ENCODE measurements around the gene ENTPD6. TPM values are rescaled to one million over a fixed set of nuclear protein-coding genes. Genes with fewer than 3 reads are reported as not detected.

Gene ENTPD6
- total and polyA plus RNA-seq, 2 experiments from 2014 or later = 32.9 to 50.4 TPM

- Histone ChIP-seq H3F3A (ENCODE audit: insufficient read depth) (peaks cover 12% of the 10 kb centered on the region), H3K4me3 (no peak overlapping the region), H3K27ac (peak overlapping the region; percentile 27; the same call in 1 of the 2 replicates), H3K4me2 (ENCODE audit: unreplicated experiment) (no peak overlapping the region), H2AFZ (no peak overlapping the region), H3K27me3 (replicated peaks; ENCODE audit: insufficient read depth) (no peaks in the 10 kb centered on the region), H3K36me3 (ENCODE audit: low read depth) (no peaks in the 10 kb centered on the region), H3K9me3 (ENCODE audit: low read depth) (no peaks in the 10 kb centered on the region), H3K79me2 (ENCODE audit: insufficient read depth) (no peaks in the 10 kb centered on the region), H3K9ac (no peak overlapping the region), H3K9me2 (ENCODE audit: insufficient read depth) (no peaks in the 10 kb centered on the region), H4K20me1 (ENCODE audit: insufficient read depth) (no peaks in the 10 kb centered on the region), H3K4me1 (ENCODE audit: insufficient read depth) (peaks cover 21% of the 10 kb centered on the region)
- TF ChIP-seq EZH2phosphoT487 (IDR thresholded peaks at IDR 0.05; ENCODE audit: insufficient read depth, low read depth) (no peak), EZH2 (IDR thresholded peaks at IDR 0.05; ENCODE audit: insufficient read depth, poor library complexity, severe bottlenecking) (no peak)
- in situ Hi-C loops (cut with MboI) = no loop called here
- 75 to 76% methylated on average over 28 of the region's 28 CpGs for WGBS, 2 experiments (ENCODE audit: low coverage in 1 of 2, low lambda C conversion rate in 2 of 2, missing lambda C conversion rate in 2 of 2)
- no peak for DNase-seq
These were observed 31.2 kb downstream of the ENTPD6 start for GRCh38 chr20:25226433-25227316.

GRCh38 chr20:25227317-25227831 lies 31.9 kb downstream of the ENTPD6 start:
- H3K36me3 ChIP-seq (ENCODE audit: low read depth) = no peaks in the 10 kb centered on the region
- no peaks in the 10 kb centered on the region for H3K9me3 ChIP-seq (ENCODE audit: low read depth)
- peak; percentile 91 for DNase-seq
- no peaks in the 10 kb centered on the region for H3K9me2 ChIP-seq (ENCODE audit: insufficient read depth)
- in situ Hi-C loops (cut with MboI) = no loop called here
- H3F3A ChIP-seq (ENCODE audit: insufficient read depth) = peaks cover 12% of the 10 kb centered on the region
- no peak overlapping the region for H3K4me2 ChIP-seq (ENCODE audit: unreplicated experiment)
- no peaks in the 10 kb centered on the region for H3K27me3 ChIP-seq (replicated peaks; ENCODE audit: insufficient read depth)
- H3K27ac ChIP-seq = peak overlapping the region; percentile 27; the same call in 1 of the 2 replicates
- H3K4me1 ChIP-seq (ENCODE audit: insufficient read depth) = peaks cover 21% of the 10 kb centered on the region
- H2AFZ ChIP-seq = no peak overlapping the region
- H4K20me1 ChIP-seq (ENCODE audit: insufficient read depth) = no peaks in the 10 kb centered on the region
- WGBS, 2 experiments (ENCODE audit: low coverage in 1 of 2, low lambda C conversion rate in 2 of 2, missing lambda C conversion rate in 2 of 2) = 36 to 39% methylated on average over 12 of the region's 12 CpGs
- no peaks in the 10 kb centered on the region for H3K79me2 ChIP-seq (ENCODE audit: insufficient read depth)
- TF ChIP-seq EZH2phosphoT487 (IDR thresholded peaks at IDR 0.05; ENCODE audit: insufficient read depth, low read depth) (no peak), EZH2 (IDR thresholded peaks at IDR 0.05; ENCODE audit: insufficient read depth, poor library complexity, severe bottlenecking) (no peak)
- H3K4me3 ChIP-seq = no peak overlapping the region
- H3K9ac ChIP-seq = no peak overlapping the region

GRCh38 chr20:25229486-25230165 lies 34.1 kb downstream of the ENTPD6 start:
- Histone ChIP-seq H3K9me3 (ENCODE audit: low read depth) (no peaks in the 10 kb centered on the region), H3K27ac (no peak overlapping the region), H3K36me3 (ENCODE audit: low read depth) (no peaks in the 10 kb centered on the region), H4K20me1 (ENCODE audit: insufficient read depth) (no peaks in the 10 kb centered on the region), H2AFZ (no peak overlapping the region), H3K79me2 (ENCODE audit: insufficient read depth) (no peaks in the 10 kb centered on the region), H3F3A (ENCODE audit: insufficient read depth) (0 out of 2 replicates have a peak, but pooled peaks cover 14% of the 10 kb centered on the region), H3K27me3 (replicated peaks; ENCODE audit: insufficient read depth) (no peaks in the 10 kb centered on the region), H3K4me3 (no peak overlapping the region), H3K9me2 (ENCODE audit: insufficient read depth) (no peaks in the 10 kb centered on the region), H3K9ac (no peak overlapping the region), H3K4me1 (ENCODE audit: insufficient read depth) (peaks cover 31% of the 10 kb centered on the region), H3K4me2 (ENCODE audit: unreplicated experiment) (no peak overlapping the region)
- TF ChIP-seq EZH2phosphoT487 (IDR thresholded peaks at IDR 0.05; ENCODE audit: insufficient read depth, low read depth) = no peak
- no peak for TF ChIP-seq EZH2 (IDR thresholded peaks at IDR 0.05; ENCODE audit: insufficient read depth, poor library complexity, severe bottlenecking)
- in situ Hi-C loops (cut with MboI) = no loop called here
- no peak for DNase-seq
- 93% methylated on average over 23 of the region's 23 CpGs for WGBS, 2 experiments (ENCODE audit: low coverage in 1 of 2, low lambda C conversion rate in 2 of 2, missing lambda C conversion rate in 2 of 2)

- Histone ChIP-seq H3K27me3 (replicated peaks; ENCODE audit: insufficient read depth) (no peaks in the 10 kb centered on the region), H3K4me2 (ENCODE audit: unreplicated experiment) (no peak overlapping the region), H3K4me3 (no peak overlapping the region), H3K9me2 (ENCODE audit: insufficient read depth) (no peaks in the 10 kb centered on the region), H3K9ac (no peak overlapping the region), H3F3A (ENCODE audit: insufficient read depth) (0 out of 2 replicates have a peak, but pooled peaks cover 14% of the 10 kb centered on the region), H2AFZ (no peak overlapping the region), H3K36me3 (ENCODE audit: low read depth) (no peaks in the 10 kb centered on the region), H4K20me1 (ENCODE audit: insufficient read depth) (no peaks in the 10 kb centered on the region), H3K4me1 (ENCODE audit: insufficient read depth) (peaks cover 33% of the 10 kb centered on the region), H3K27ac (no peak overlapping the region), H3K9me3 (ENCODE audit: low read depth) (no peaks in the 10 kb centered on the region), H3K79me2 (ENCODE audit: insufficient read depth) (no peaks in the 10 kb centered on the region)
- WGBS, 2 experiments (ENCODE audit: low coverage in 1 of 2, low lambda C conversion rate in 2 of 2, missing lambda C conversion rate in 2 of 2) = 93% methylated on average over 8 of the region's 8 CpGs
- TF ChIP-seq EZH2phosphoT487 (IDR thresholded peaks at IDR 0.05; ENCODE audit: insufficient read depth, low read depth) (no peak), EZH2 (IDR thresholded peaks at IDR 0.05; ENCODE audit: insufficient read depth, poor library complexity, severe bottlenecking) (no peak)
- DNase-seq = no peak
- in situ Hi-C loops (cut with MboI) = no loop called here
These were observed 34.8 kb downstream of the ENTPD6 start for GRCh38 chr20:25230166-25230831.
